Stimulated activated CD4-positive, alpha-beta T cell treated with anti-CD3 and anti-CD28 coated beads, Interleukin-1b, Interleukin-23, amount 100 ng/mL, for 24 hours (primary cell): ENCODE data around the gene TPRG1.

Experiments
- DNase-seq, 4 experiments: peaks; one replicate each; pipeline ENCODE4 v3.0.0-alpha.2; 2020; ENCODE audit warnings: low read depth in 4 of 4, low spot score in 1 of 4

Gene TPRG1

DNA sequence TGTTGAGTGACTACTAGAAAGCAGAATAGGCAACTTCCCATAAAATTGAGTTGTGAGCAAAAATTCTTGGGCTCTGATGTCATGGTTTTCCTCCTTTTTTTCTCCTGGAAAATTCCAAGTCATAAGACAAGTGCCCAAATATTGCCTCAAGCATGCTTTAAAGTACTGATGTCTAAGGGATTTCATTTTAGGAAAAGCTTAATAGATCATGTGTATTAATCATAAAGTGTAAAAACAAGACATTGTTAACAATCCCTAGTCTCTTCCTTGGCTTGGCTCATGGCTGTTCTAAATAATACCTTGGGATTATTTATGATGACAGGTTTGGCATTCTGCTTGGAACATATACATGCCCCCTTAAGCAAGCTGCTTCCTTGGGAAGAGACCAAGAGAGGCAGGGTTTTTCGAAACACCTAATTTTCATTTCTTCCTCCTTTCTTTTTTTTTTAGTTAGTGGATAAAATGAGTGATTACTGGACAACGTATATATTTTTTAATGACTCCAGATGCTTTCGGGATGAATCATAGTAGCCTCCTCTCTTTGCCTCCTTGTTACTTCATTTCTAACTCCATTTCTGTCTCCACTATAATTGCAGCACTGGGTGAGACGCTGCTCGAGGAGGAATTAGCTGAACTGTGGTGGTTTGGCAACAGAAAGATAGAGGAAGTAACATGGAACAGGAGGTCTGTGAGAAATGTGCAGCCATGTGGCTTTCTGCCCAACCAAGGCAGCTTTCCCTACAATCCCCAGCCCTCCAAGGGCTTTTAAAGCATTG is 104.9 kb downstream of the TPRG1 start:
- no peak for DNase-seq

GRCh38 chr3:189277711-189278110 is 105.9 kb downstream of the TPRG1 start:
- no peak for DNase-seq

DNA sequence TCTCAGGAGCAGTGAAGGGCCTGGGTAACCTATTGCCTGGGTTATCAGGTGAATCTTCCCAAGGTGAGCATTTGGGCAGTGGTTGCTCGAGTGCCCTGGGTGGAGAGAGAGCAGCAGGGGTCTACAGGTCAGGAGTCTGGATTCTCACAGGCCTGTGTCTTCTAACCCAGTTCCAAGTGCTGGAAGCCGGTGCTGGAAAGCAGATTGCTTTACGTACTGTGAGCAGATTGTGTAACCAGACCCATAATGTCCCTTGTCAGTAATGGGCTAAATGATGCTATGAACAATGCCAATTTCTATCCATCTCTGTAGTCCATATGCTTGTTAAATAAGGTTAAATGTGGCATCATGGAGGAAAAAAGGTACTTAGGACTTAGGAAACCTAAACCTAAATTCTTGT is 106.5 kb downstream of the TPRG1 start:
- DNase-seq = no peak

DNA sequence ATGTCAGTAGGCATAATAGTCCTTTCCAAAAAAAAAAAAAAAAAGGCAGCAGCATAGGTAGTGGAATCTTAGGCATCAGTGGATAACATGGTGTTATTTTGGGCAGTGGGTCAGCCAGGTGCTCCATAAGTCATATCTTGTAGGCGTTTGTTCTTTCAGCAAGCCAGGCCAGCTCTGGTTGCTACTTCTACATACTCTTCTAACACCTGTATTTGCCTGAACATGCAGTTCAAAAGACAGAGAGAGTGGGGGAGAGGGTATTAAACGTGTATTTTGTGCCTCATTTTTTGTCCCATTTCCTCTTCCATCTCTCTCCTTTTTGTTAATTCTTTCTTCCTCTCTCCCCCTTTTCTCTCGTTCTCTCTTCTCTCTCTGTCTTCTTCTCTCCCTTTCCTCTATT is 110.4 kb downstream of the TPRG1 start:
- no peak for DNase-seq

DNA sequence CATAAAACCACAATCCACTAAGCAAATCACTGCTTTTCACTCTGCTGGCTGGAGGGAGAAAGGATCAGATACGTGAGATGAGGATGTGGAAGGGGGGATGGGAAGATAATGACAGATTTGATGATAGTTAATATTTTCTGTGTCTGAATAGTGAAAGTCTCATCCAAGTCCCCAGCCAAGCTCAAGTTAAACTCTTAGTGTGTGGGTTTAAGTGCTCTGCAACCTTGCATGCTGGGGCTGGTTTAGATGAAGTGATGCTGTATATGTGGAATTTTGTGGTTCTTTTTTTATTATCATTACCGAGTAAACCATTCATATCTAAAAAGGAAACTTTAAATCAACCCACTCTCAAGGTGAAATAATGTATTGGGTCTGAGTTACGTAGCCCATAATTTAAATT is 111.0 kb downstream of the TPRG1 start:
- no peak for DNase-seq

DNA sequence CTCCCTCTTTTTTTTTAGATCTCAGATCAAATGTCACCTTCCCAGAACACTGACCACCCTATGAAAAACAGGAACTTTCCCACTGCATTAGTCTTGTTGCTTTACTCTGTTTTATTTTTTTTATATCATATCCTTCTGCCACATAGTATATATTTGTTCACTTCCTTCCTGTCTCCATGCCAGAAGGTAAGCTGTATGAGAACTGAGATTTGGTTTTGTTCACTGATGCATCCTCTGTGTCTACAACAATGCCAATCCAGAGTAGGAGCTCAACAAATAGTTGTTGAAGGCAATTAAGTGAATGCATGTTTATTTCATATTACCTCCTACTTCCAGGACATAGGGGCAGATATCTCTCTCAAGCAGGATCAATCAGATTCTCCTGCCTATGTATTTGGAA is 114.4 kb downstream of the TPRG1 start:
- DNase-seq = no peak

DNA sequence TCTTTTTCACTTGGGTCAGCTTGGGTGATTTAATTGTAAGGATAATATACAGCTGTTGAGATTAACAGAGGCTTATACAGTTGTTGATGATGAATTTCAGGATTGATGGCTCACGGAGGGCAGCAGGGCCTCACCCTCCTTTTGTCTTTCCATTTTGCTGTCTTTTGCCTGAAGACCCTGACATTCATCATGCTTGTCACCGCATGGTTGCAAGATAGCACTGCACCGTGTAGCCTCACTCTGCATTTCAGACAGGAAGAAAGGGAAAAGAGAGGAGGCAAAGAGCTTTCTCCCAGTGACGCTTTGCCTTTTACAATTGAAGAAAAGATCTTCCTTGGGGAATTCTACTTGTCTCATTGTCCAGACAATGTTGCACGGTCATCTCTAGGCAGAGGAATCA is 115.1 kb downstream of the TPRG1 start:
- DNase-seq = no peak

DNA sequence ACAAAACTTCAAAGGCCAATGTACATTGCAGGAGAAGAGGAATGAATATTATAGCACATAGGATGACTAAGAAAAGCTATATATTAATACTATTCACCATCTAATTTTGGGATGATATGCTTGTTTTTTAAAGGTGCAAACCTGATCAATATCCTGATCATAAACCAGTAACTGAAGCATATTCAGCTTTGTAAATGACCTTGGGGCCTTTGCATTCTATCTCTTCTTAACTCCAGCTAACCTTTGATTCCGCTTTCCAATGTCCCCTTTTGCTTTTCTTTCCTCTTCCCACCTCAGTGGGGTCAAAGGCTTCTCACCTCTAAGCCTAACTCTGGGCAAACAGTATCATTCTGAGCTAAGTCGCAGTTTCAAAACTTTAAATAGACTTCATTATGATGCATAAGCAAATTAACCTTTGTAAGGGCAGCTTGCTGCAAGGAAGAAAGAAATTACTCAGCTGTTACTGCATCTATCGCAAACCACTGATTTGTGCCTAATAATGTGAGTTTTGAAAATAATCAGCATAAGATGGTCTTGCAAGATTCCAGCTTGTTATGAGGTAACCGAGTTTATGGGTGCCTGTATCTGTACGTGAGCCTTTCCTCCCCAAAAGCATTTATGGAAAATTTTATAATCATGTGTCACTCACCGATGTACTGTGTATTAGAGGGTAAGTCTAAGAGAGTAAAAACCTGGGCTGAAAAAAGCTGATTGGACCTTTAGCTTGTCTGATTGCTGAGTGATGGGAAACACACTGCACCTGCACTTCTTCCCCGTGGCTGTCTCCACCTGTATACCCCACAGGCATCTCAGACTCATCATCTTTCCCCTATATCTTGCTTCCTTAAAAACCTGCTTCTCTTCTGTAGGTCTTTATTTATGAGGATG is 116.8 kb downstream of the TPRG1 start:
- DNase-seq = no peak

DNA sequence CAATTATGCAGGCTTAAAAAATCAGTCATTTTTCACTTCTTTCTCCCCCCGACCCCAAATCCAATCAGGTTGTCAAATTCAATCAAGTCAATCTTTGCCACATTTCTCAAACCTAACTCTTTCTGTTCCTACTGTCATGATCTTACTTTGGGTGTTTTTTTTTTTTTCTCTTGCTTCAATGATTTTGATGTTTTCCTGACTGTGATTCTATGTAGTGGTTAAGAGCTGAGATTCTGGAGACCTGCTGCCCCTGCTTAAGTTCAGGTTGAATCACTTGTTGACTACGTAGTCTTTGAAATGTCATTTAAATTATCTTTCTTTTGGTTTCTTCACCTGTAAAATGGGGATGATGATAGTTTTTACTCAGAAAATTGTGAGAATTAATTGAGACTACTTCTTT is 117.5 kb downstream of the TPRG1 start:
- DNase-seq = no peak

DNA sequence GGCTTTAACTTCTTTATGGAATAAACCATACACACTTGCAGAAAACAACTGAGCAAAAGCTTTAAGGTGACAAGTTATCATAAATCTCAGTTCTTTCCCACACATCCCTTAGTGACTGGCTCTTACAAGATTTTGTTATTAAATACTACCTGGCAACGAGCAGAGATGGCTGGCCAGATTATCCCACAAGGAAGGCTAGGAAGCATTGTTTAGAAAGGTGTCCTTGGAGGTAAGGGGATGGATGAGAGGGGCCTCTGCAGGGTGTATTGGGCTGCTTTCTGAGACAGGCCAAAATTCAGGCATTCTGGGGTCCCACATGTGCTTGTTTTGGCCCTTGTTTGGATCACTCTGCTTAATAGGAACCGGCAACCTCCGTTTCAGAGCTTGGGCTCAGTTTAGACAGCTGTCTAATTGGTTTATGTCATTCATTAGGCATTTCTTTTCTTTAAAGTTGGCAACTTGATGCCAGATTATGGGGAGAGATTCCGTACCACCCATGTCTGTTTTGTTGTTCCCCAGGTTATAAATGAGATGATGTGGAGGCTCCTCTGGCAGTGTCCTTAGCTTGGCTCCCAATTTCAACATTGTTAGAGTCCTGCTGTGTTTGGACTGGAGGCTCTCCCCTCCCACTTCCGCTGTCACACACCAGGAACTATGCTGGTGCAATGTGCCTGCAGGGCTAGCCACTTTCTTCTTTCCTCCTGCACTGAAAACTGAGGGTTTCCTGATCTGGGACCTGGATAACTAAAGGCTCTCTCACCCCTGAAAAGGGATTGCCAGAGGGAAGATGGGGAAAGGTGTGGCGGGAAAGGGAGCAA is 121.1 kb downstream of the TPRG1 start:
- no peak for DNase-seq

DNA sequence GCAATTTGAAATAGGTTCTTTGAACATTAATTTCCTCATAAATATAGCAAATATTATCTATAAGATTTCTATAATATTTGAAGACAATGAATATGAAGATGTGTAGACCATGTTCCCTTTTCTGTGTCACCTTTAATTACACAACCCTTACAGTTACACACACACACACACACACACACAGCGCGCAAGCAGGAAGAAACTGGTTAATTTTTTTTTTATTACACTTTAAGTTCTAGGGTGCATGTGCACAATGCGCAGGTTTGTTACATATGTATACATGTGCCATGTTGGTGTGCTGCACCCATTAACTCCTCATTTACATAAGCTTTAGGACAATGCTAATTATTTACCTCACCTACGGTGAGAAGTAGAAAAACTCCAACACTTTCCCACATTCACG is 122.9 kb downstream of the TPRG1 start:
- DNase-seq = no peak

GRCh38 chr3:189295089-189295488 is 123.3 kb downstream of the TPRG1 start:
- DNase-seq = no peak

DNA sequence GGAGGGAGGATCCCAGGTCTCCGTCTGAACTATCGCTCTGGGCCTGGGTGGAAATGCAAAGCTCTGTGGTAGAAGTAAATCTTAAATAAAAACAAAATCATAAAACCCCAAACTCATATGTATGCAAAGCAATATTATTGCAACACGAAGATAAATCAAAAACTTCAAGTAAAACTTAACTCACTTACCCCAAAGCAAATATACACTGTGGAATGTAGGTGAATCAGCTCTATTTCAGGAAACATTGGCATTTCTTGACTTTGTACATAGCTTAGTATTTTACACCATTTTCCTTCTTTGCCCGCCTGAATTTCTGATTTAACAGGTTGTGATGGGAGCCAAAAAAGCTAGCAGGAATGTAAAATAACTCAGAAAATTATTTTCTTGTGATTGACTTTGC is 126.2 kb downstream of the TPRG1 start:
- no peak for DNase-seq

GRCh38 chr3:189298469-189299375 is 127.0 kb downstream of the TPRG1 start:
- DNase-seq = no peak

DNA sequence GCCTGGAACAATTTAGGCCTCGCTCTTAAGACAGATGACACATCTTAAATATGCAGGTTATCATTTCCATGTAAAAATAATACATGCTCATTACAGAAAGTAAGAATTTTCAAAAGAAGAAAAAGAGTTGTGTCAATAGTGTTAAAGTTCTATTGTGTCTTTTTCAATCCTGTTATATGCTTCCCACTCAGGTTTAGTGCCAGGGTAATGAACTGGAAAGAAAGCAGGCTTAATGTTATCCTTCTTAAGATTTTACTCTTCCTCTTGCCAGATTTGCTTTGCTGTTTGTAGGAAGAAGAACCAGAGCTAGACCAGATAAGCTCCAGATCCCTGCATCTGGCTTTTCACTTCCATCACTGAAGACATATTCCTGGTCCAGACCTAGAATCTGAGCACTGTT is 128.6 kb downstream of the TPRG1 start:
- DNase-seq = no peak

GRCh38 chr3:189301479-189301878 is 129.7 kb downstream of the TPRG1 start:
- DNase-seq = no peak

DNA sequence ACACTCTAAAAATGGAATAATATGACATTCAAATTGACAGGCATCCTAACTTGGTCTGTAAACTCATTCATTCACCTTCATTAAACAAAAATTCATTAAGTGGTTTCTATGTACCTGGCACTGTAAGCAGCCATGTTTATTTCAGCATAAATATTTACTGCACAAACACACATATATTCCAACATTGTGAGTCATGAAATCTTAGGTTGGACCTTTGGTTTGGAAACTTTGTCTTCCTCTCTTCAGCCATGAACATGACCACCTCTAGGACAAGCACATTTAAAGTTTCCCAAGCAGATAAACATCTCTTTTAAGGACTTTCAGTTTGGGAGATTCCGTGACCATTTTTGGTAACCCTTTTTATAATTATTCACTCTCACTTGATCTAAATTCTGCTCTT is 131.8 kb downstream of the TPRG1 start:
- DNase-seq = no peak

GRCh38 chr3:189304465-189305351 is 132.9 kb downstream of the TPRG1 start:
- no peak for DNase-seq

DNA sequence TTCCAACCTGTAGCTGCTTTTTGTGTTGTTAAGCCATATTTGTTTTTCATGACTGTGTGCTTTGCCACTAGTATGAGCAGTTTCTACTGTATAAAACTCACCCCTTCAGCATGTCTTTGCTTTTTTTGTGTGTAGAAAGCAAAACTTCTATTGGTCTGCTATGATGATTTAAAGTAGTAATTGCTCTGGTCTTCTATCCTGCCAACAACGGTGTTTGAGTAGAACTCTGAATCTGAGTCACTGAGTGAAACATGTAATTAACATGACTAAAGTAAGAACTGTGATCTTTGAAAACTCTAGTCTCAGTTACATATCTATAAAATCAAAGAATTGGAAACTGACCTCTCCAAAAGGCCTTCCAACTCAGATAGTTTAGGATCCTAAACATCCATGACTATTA is 133.6 kb downstream of the TPRG1 start:
- no peak for DNase-seq

DNA sequence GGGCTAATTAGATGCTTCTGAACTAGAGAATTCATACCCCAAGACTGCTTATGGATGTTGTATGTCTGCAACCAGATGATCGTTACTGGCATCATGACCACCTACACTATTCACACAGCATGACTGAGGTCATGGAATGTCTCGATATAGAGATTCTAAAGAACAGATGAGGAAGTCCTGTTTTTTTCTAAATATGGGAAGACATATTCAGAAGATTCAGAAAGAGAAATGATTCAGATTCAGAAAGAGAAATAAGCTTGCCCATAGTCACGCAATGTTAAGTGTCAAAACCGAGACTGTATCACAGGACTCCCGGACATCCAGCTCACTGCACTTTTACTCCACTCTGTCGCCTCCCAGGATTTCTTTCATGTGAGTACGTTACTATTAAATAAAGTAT is 136.2 kb downstream of the TPRG1 start:
- no peak for DNase-seq
